NCI-H2029 (cell line): Measurements from ENCODE around the gene GJD3.
A peak's percentile ranks its signal among the peaks of the same experiment; 100 is the strongest.

Experiments
- DNase-seq: peaks from one replicate; lab custom pipeline; 2025; lab: John Stamatoyannopoulos, UW

Gene GJD3

GRCh38 chr17:40322358-40323315 is 41.9 kb downstream of the GJD3 start:
- peak; percentile 23 for DNase-seq

GRCh38 chr17:40321961-40322357 is 42.6 kb downstream of the GJD3 start:
- DNase-seq = no peak

- no peak for DNase-seq
Measured at GRCh38 chr17:40321524-40321929, 43.0 kb downstream of the GJD3 start.

DNA sequence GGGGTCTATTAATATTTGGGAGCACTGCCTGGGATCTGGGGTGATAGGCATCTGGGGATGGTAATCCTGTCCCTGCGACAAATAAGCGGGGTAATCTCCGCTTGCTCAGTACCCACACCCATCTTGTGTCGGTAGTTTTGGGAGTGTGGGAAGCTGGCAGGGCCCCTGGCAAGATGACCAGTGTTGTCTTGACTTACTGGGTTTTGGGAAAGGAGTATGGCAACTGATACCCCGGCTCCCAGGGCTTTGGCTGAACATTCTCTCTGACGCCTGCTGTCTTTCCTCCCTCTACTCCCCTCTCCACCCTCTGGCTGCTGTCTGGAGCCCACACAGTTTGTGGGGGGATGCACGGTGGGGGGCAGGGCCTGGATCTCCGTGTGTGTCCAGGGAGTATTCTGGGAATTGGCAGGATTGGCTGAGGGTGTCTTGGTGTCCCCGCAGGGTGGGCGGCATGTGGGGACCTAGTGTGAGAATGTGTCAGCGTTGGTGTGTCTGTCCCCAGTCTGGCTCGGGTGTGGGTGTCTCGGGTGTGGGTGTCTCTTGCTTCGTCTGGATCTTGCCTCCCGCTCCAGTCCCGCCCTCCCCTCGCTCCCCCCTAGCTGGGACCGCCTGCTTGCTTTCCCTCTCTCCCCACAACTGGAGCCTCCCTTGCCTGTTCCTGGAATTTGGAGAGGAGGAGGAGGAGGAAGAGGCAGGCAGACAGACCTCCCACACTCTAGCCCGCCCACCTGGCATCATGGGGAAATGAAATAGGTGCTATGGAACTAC is 43.6 kb downstream of the GJD3 start:
- no peak for DNase-seq

GRCh38 chr17:40319651-40320540 is 44.6 kb downstream of the GJD3 start:
- DNase-seq = no peak

GRCh38 chr17:40318830-40319391 is 45.6 kb downstream of the GJD3 start:
- no peak for DNase-seq

- peak; percentile 92 for DNase-seq
Measured at GRCh38 chr17:40317880-40318829, 46.4 kb downstream of the GJD3 start.

GRCh38 chr17:40317345-40317873 is 47.1 kb downstream of the GJD3 start:
- no peak for DNase-seq

DNA sequence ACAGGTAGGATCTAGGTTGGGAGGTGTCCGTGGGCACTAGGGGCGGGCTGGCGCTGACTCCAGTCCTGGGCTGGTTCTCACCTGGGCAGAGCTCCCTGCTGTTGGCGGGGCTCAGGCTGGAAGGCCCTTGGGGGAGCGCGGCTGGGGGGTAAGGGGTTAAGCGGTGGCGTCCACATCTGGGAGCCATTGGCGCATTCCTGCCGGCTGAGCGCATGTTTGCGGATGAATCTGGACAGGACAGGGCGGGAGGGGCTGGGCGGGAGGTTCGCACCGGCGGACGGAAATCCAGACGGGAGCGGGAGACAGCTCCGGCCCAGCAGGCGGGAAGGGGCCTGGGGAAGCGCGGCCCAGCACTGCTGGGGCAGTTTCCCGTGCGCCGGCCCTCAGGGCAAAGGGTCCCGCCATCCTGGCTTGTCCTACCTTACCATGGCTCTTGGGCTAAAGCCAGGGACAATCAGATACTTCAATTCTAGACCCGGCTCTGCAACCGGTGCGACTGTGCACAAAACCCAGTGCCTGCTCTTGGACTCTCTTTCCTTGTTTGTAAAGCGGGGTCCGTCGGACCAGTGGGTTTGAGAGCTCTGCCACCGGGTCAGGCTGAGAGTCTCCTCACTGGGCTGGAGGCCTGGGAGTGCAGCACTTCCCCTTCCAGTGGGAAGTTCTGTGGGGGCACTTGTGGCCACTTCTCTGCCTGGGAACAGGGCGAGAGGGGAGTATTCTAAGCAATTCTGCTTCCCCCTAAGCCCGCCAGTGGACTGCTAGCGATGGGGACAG is 47.8 kb downstream of the GJD3 start:
- DNase-seq = peak; percentile 59

DNA sequence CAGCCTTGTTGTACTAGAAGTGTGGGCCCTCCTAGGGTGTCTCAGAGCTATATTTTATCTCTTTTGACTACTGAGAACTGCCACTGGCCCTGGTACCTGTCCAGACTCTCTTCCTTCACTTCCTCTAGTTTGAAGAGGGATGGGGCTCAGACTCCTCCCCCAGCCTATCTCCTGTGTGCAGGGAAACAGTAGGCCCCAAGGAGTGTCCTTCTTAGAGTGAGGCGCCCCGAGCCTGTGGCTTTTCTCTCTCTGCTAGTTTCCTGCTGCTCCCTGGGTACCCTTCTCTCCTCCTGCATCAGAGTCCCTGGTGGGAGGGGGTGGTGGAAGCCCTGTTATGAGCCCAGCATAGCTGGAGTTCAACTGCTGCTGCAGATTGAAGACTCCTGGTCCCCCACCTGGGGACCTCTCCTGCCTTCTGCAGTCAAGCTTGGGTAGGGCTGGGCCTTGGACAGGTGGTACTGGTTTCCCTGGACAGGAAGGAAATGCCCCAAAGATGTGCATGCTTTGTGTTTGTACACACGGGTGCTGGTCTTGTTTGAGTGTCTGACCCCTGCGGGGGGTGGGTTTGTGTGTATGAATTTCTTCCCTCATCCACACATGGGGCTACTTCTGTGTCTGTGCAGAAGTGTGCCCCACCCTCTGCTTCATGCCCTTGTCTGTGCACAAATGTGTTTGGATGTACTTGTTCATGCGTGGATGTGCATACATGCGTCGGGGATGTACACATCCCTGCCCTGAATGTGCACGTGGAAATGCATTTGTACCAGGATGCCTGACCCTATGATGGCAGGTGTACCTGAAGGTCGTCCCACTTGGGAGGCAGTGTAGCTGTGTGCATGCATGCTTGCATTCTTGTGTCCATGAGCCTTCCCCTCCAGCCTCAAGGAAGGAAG is 48.6 kb downstream of the GJD3 start:
- DNase-seq = no peak

GRCh38 chr17:40315206-40315605 is 49.3 kb downstream of the GJD3 start:
- DNase-seq = no peak

DNA sequence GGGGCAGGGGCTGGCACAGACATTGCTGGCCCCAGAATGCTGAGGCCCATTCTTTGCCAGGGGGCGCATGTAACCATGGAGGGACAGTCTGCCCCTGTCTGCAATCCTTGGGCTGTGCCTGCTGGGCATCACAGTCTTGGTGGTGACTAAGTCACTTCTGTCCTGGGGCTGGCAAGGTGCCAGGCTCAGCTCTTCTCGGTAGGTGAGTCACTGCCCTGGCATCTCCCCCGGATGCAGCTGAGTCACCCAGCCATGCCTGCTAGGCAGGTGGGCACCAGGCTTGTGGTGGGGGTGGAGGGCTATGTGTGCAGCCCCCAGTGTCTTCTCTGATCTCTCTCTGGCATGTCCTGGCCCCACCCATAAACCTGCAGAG is 50.0 kb downstream of the GJD3 start:
- peak; percentile 96 for DNase-seq

- DNase-seq = peak; percentile 41
Measured at GRCh38 chr17:40313668-40314583, 50.6 kb downstream of the GJD3 start.
